GM12892 (cell line): ENCODE data around the gene FOSL2.

Experiments
- DNase-seq: peaks from one replicate; pipeline ENCODE4 v3.0.0; 2011; ENCODE audit not compliant: insufficient read length
- FAIRE-seq: peaks from 2 replicates; lab custom pipeline; 2011; peaks lifted over from hg19 to GRCh38; lab: Jason Lieb, UNC
- POLR2A ChIP-seq: IDR thresholded peaks from 2 replicates; pipeline ENCODE4 v1.6.1; 2011; ENCODE audit warnings: low read depth, low read length, control low read depth
- POLR2AphosphoS5 ChIP-seq: IDR thresholded peaks from 2 replicates; pipeline ENCODE4 v1.6.1; 2011; ENCODE audit warnings: low read depth, low read length, control low read depth
- TAF1 ChIP-seq: IDR thresholded peaks from 2 replicates; pipeline ENCODE4 v1.6.1; 2011; ENCODE audit warnings: low read depth, mild to moderate bottlenecking, control low read depth, low read length, borderline replicate concordance

Gene FOSL2

GRCh38 chr2:28401948-28402550 is 9.4 kb downstream of the FOSL2 start:
- no peak for FAIRE-seq

GRCh38 chr2:28403370-28403956 is 10.8 kb downstream of the FOSL2 start:
- TF ChIP-seq TAF1 (no peak), POLR2A (no peak), POLR2AphosphoS5 (no peak)
- no peak for DNase-seq
- no peak for FAIRE-seq

More at GRCh38 chr2:28401948-28402550, 9.4 kb downstream of the FOSL2 start:
- no peak for DNase-seq
- TF ChIP-seq POLR2A (no peak), POLR2AphosphoS5 (no peak), TAF1 (no peak)

GRCh38 chr2:28404086-28404485 is 11.4 kb downstream of the FOSL2 start:
- no peak for TF ChIP-seq TAF1
- TF ChIP-seq POLR2AphosphoS5, result no peak
- TF ChIP-seq POLR2A, result no peak
- DNase-seq (no peak), FAIRE-seq (no peak)

- TF ChIP-seq POLR2A (no peak), POLR2AphosphoS5 (no peak), TAF1 (no peak)
- FAIRE-seq (no peak), DNase-seq (no peak)
Measured at GRCh38 chr2:28405537-28405936, 12.9 kb downstream of the FOSL2 start.

GRCh38 chr2:28406276-28407096 is 13.8 kb downstream of the FOSL2 start:
- FAIRE-seq, result no peak
- TF ChIP-seq POLR2AphosphoS5, result no peak
- no peak for TF ChIP-seq TAF1
- no peak for TF ChIP-seq POLR2A

GRCh38 chr2:28407131-28407975 is 14.7 kb downstream of the FOSL2 start:
- TF ChIP-seq POLR2AphosphoS5, result no peak
- no peak for TF ChIP-seq TAF1
- TF ChIP-seq POLR2A, result no peak
- FAIRE-seq, result no peak
- no peak for DNase-seq

More at GRCh38 chr2:28406276-28407096, 13.8 kb downstream of the FOSL2 start:
- DNase-seq, result no peak

GRCh38 chr2:28407976-28408690 is 15.5 kb downstream of the FOSL2 start:
- DNase-seq, result no peak
- TF ChIP-seq POLR2AphosphoS5 (no peak), TAF1 (no peak), POLR2A (no peak)
- no peak for FAIRE-seq

- DNase-seq (no peak), FAIRE-seq (no peak)
- no peak for TF ChIP-seq POLR2AphosphoS5
- TF ChIP-seq TAF1, result no peak
Measured at GRCh38 chr2:28408764-28409599, 16.3 kb downstream of the FOSL2 start.

GRCh38 chr2:28411166-28411755 is 18.6 kb downstream of the FOSL2 start:
- no peak for DNase-seq
- FAIRE-seq, result no peak
- TF ChIP-seq POLR2AphosphoS5 (no peak), TAF1 (no peak), POLR2A (no peak)
